Liver (tissue), 9 donors: Measurements from ENCODE around the gene RECK. TPM values are rescaled to one million over a fixed set of nuclear protein-coding genes. Genes with fewer than 3 reads are reported as not detected.
"Not testable (repeated sequence)": the region's sequence is repeated elsewhere in the genome, so short reads cannot be mapped to it uniquely, and the experiment has no call there.

Experiments used
- DNase-seq: peaks from one replicate; pipeline ENCODE4 v3.0.0-alpha.2; 2017; ENCODE audit warnings: low spot score
- H3K27ac ChIP-seq, 2 donors: one replicate each; pipeline ENCODE4 v1.7.0; 2013; ENCODE audit warnings: inconsistent platforms in 2 of 2, low read length in 2 of 2, control low read depth in 1 of 2, low read depth in 1 of 2, mild to moderate bottlenecking in 1 of 2
- H3K27me3 ChIP-seq, 4 donors: one replicate each; pipeline versions ENCODE4 v1.6.1 to v1.7.0; 2013; ENCODE audit warnings: low read length in 3 of 4, inconsistent platforms in 1 of 4, mild to moderate bottlenecking in 1 of 4, moderate library complexity in 1 of 4; ENCODE audit not compliant: control insufficient read depth in 4 of 4, insufficient read depth in 4 of 4
- H3K36me3 ChIP-seq, 4 donors: one replicate each; pipeline versions ENCODE4 v1.6.1 to v1.7.0; 2013; ENCODE audit warnings: low read length in 3 of 4, mild to moderate bottlenecking in 3 of 4, low read depth in 1 of 4, moderate library complexity in 1 of 4; ENCODE audit not compliant: control insufficient read depth in 4 of 4, insufficient read depth in 3 of 4
- H3K4me1 ChIP-seq, 4 donors: one replicate each; pipeline versions ENCODE4 v1.6.1 to v1.7.0; 2013; ENCODE audit warnings: low read length in 3 of 4, mild to moderate bottlenecking in 3 of 4, moderate library complexity in 1 of 4; ENCODE audit not compliant: control insufficient read depth in 4 of 4, insufficient read depth in 4 of 4
- H3K4me3 ChIP-seq, 3 donors: one replicate each; pipeline versions ENCODE4 v1.6.1 to v1.7.0; 2013; ENCODE audit warnings: low read length in 3 of 3, control low read depth in 1 of 3, low read depth in 1 of 3, mild to moderate bottlenecking in 1 of 3
- H3K9ac ChIP-seq, 2 donors: one replicate each; pipeline ENCODE4 v1.7.0; 2013; ENCODE audit warnings: low read length in 2 of 2, mild to moderate bottlenecking in 2 of 2, moderate library complexity in 2 of 2, control low read depth in 1 of 2, low read depth in 1 of 2
- H3K9me3 ChIP-seq, 4 donors: one replicate each; pipeline versions ENCODE4 v1.6.1 to v1.7.0; 2013; ENCODE audit warnings: low read length in 3 of 4; ENCODE audit not compliant: control insufficient read depth in 4 of 4
- HNF4G ChIP-seq: IDR thresholded peaks from 2 replicates; pipeline ENCODE4 v1.6.1; 2016; ENCODE audit warnings: antibody characterized with exemption
- JUND ChIP-seq, 2 donors: IDR thresholded peaks; 2 replicates each; pipeline ENCODE4 v1.6.1; 2016; ENCODE audit warnings: antibody characterized with exemption in 2 of 2
- NR2F2 ChIP-seq: IDR thresholded peaks from 2 replicates; pipeline ENCODE4 v1.6.1; 2016; ENCODE audit warnings: antibody characterized with exemption
- RAD21 ChIP-seq, 2 donors: IDR thresholded peaks; 2 replicates each; pipeline ENCODE4 v1.6.1; 2016; ENCODE audit warnings: antibody characterized with exemption in 2 of 2, mild to moderate bottlenecking in 2 of 2
- SP1 ChIP-seq: IDR thresholded peaks from 2 replicates; pipeline ENCODE4 v1.6.1; 2018; ENCODE audit warnings: antibody characterized with exemption, mild to moderate bottlenecking
- TAF1 ChIP-seq: conservative IDR thresholded peaks from 2 replicates; pipeline ENCODE4 v1.6.1; 2016; ENCODE audit warnings: antibody characterized with exemption, mild to moderate bottlenecking
- YY1 ChIP-seq: IDR thresholded peaks from 2 replicates; pipeline ENCODE4 v1.6.1; 2016; ENCODE audit warnings: antibody characterized with exemption, mild to moderate bottlenecking
- WGBS: extraction: QIAGEN DNeasy Blood & Tissue Kit; methylation state at CpG from one replicate; pipeline ENCODE4 v1.1.7; 2013; 5-methylcytosine and 5-hydroxymethylcytosine counted together
- polyA plus RNA-seq, 2 donors: library from polyadenylated mRNA; stranded (reverse) in 1 of 2; unstranded in 1 of 2; fragments of 200-250 nt in 1 of 2; fragments of >200 nt in 1 of 2; fragmentation: Nextera tagmentation in 1 of 2; extraction: Ambion mirVana in 1 of 2; gene quantifications; one replicate each; pipeline versions ENCODE4 v1.2.1 to v1.2.3, GENCODE V29; 2013 to 2015
- total RNA-seq, 2 donors: library from RNA; depleted of rRNA; stranded (reverse); fragments of >200 nt; gene quantifications; one replicate each; pipeline ENCODE4 v1.2.3, GENCODE V29; 2014
- TF ChIP-seq, protein P1 (sequence below): IDR thresholded peaks from 2 replicates; pipeline ENCODE4 v1.6.1; 2016; ENCODE audit warnings: antibody characterized with exemption
- TF ChIP-seq, protein P2 (sequence below): IDR thresholded peaks from 2 replicates; pipeline ENCODE4 v1.6.1; 2016; ENCODE audit warnings: antibody characterized with exemption
- TF ChIP-seq, protein P3 (sequence below): IDR thresholded peaks from 2 replicates; pipeline ENCODE4 v1.6.1; 2016; ENCODE audit warnings: antibody characterized with exemption, mild to moderate bottlenecking
- donor health status: healthy.
- donor health status: healthy.
- donor health status: healthy.
- donor health status: healthy.
- donor health status: healthy.

RECK gene
- total and polyA plus RNA-seq, 4 donors, result 2.1 to 3.5 (median 2.3) TPM

DNA sequence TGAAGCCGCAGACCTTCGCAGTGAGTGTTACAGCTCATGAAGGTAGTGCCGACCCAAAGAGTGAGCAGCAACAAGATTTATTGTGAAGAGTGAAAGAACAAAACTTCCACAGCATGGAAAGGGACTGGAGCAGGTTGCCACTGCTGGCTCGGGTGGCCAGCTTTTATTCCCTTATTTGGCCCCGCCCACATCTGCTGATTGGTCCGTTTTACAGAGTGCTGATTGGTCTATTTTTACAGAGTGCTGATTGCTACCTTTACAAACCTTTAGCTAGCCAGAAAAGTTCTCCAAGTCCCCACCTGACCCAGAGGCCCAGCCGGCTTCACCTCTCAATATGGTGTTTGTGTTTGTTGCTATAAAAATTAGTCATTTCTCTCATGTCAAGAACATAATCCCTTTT is 49.7 kb downstream of the RECK start:
- peaks cover 0 to 11% (median 5%) of the 10 kb centered on the region in 4 donors for H3K4me1 ChIP-seq
- H3K9me3 ChIP-seq, result no peaks in the 10 kb centered on the region
- DNase-seq, result no peak
- no peak overlapping the region for H3K9ac ChIP-seq
- H3K36me3 ChIP-seq, result peaks cover 0 to 2% (median 0%) of the 10 kb centered on the region in 4 donors
- H3K27ac ChIP-seq, result no peak overlapping the region
- WGBS, result 93% methylated on average over 7 of the region's 7 CpGs
- H3K4me3 ChIP-seq, result no peak overlapping the region
- no peaks in the 10 kb centered on the region for H3K27me3 ChIP-seq
- TF ChIP-seq SP1, result no peak

DNA sequence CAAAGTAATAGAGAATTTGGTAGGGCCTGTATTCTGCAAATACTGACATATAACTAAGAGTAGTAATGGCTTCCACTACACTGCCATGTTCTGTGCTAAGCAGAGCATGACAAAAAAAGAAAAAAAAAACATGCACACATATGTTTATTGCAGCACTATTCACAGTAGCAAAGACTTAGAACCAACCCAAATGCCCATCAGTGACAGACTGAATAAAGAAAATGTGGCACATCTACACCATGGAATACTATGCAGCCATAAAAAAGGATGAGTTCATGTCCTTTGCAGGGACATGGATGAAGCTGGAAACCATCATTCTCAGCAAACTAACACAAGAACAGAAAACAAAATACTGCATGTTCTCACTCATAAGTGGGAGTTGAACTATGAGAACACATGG is 50.3 kb downstream of the RECK start:
- peaks cover 0 to 17% (median 8%) of the 10 kb centered on the region in 4 donors for H3K4me1 ChIP-seq
- H3K9ac ChIP-seq, H3K9me3 ChIP-seq, DNase-seq, H3K4me3 ChIP-seq, H3K27me3 ChIP-seq, H3K36me3 ChIP-seq, H3K27ac ChIP-seq: not testable (repeated sequence)

DNA sequence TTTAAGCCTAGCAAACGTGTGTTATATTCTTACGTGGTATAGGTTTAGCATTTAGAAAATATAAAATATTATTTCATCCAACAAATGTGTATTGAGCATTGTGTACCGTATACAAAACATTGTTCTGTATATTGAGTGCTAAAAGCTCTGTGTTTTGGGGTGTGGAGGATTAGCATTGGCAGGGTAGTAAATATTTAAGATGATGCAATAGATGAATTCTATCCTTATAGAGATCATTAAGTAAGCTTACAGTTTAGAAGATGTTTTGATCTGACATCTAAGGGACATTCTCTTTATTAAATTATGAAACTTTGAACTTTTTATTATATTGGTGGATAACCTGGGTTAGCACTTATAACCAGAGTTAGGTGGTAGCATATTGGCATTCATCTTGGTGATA is 51.3 kb downstream of the RECK start:
- peaks cover 2 to 24% (median 14%) of the 10 kb centered on the region in 4 donors for H3K4me1 ChIP-seq
- H3K9ac ChIP-seq, result no peak overlapping the region
- peaks cover 0 to 2% (median 0%) of the 10 kb centered on the region in 4 donors for H3K36me3 ChIP-seq
- no peak overlapping the region for H3K27ac ChIP-seq
- no peak overlapping the region for H3K4me3 ChIP-seq
- H3K27me3 ChIP-seq, result no peaks in the 10 kb centered on the region
- no peak for TF ChIP-seq RAD21 (IDR thresholded peaks at IDR 0.05)
- no peak for TF ChIP-seq HNF4G
- TF ChIP-seq, protein P1, sequence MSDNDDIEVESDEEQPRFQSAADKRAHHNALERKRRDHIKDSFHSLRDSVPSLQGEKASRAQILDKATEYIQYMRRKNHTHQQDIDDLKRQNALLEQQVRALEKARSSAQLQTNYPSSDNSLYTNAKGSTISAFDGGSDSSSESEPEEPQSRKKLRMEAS, result no peak
- TF ChIP-seq SP1, result no peak
- TF ChIP-seq, protein P2, sequence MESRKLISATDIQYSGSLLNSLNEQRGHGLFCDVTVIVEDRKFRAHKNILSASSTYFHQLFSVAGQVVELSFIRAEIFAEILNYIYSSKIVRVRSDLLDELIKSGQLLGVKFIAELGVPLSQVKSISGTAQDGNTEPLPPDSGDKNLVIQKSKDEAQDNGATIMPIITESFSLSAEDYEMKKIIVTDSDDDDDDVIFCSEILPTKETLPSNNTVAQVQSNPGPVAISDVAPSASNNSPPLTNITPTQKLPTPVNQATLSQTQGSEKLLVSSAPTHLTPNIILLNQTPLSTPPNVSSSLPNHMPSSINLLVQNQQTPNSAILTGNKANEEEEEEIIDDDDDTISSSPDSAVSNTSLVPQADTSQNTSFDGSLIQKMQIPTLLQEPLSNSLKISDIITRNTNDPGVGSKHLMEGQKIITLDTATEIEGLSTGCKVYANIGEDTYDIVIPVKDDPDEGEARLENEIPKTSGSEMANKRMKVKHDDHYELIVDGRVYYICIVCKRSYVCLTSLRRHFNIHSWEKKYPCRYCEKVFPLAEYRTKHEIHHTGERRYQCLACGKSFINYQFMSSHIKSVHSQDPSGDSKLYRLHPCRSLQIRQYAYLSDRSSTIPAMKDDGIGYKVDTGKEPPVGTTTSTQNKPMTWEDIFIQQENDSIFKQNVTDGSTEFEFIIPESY, result no peak
- no peak for TF ChIP-seq TAF1
- no peak for TF ChIP-seq JUND (IDR thresholded peaks at IDR 0.05)
- TF ChIP-seq, protein P3, sequence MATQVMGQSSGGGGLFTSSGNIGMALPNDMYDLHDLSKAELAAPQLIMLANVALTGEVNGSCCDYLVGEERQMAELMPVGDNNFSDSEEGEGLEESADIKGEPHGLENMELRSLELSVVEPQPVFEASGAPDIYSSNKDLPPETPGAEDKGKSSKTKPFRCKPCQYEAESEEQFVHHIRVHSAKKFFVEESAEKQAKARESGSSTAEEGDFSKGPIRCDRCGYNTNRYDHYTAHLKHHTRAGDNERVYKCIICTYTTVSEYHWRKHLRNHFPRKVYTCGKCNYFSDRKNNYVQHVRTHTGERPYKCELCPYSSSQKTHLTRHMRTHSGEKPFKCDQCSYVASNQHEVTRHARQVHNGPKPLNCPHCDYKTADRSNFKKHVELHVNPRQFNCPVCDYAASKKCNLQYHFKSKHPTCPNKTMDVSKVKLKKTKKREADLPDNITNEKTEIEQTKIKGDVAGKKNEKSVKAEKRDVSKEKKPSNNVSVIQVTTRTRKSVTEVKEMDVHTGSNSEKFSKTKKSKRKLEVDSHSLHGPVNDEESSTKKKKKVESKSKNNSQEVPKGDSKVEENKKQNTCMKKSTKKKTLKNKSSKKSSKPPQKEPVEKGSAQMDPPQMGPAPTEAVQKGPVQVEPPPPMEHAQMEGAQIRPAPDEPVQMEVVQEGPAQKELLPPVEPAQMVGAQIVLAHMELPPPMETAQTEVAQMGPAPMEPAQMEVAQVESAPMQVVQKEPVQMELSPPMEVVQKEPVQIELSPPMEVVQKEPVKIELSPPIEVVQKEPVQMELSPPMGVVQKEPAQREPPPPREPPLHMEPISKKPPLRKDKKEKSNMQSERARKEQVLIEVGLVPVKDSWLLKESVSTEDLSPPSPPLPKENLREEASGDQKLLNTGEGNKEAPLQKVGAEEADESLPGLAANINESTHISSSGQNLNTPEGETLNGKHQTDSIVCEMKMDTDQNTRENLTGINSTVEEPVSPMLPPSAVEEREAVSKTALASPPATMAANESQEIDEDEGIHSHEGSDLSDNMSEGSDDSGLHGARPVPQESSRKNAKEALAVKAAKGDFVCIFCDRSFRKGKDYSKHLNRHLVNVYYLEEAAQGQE, result no peak
- no peak for TF ChIP-seq YY1
- no peak for TF ChIP-seq NR2F2
- 93% methylated on average over 3 of the region's 3 CpGs for WGBS
- no peaks in the 10 kb centered on the region for H3K9me3 ChIP-seq
- DNase-seq, result no peak
